Stimulated activated CD4-positive, alpha-beta T cell treated with anti-CD3 and anti-CD28 coated beads, TNF-alpha, amount 100 ng/mL, for 4 hours (primary cell): ENCODE data around the gene UBE3D.
"Not testable (repeated sequence)": the region's sequence is repeated elsewhere in the genome, so short reads cannot be mapped to it uniquely, and the experiment has no call there.

Experiments used
- DNase-seq, 3 experiments: peaks; one replicate each; pipeline ENCODE4 v3.0.0-alpha.2; 2020; ENCODE audit warnings: low read depth in 3 of 3

UBE3D gene

GRCh38 chr6:82872185-82872584, 193.5 kb downstream of the UBE3D start:
- no peak for DNase-seq

- DNase-seq, result no peak
These were observed 195.0 kb downstream of the UBE3D start for GRCh38 chr6:82870582-82871172.

- DNase-seq, result no peak
These were observed 196.1 kb downstream of the UBE3D start for GRCh38 chr6:82869493-82869892.

- no peak for DNase-seq
These were observed 197.7 kb downstream of the UBE3D start for GRCh38 chr6:82867946-82868345.

- DNase-seq, result no peak
These were observed 199.2 kb downstream of the UBE3D start for GRCh38 chr6:82866446-82866845.

- DNase-seq, result no peak
These were observed 200.2 kb downstream of the UBE3D start for GRCh38 chr6:82865461-82865860.

GRCh38 chr6:82863781-82864180, 201.9 kb downstream of the UBE3D start:
- DNase-seq, result no peak

- DNase-seq, result no peak
These were observed 203.1 kb downstream of the UBE3D start for GRCh38 chr6:82862543-82862942.

- DNase-seq, result no peak
These were observed 204.5 kb downstream of the UBE3D start for GRCh38 chr6:82861121-82861520.

GRCh38 chr6:82856077-82856476, 209.6 kb downstream of the UBE3D start:
- not testable (repeated sequence) for DNase-seq

- DNase-seq, result not testable (repeated sequence)
These were observed 212.7 kb downstream of the UBE3D start for GRCh38 chr6:82852904-82853303.

- no peak for DNase-seq
These were observed 222.3 kb downstream of the UBE3D start for GRCh38 chr6:82843291-82843885.

GRCh38 chr6:82842721-82843120, 222.9 kb downstream of the UBE3D start:
- no peak for DNase-seq
